Adrenal gland (tissue), 5 donors: ENCODE measurements around the gene PTBP3.

Experiments
- CTCF ChIP-seq, 6 experiments: fragments of 450-650 bp in 4 of 6; fragments of 200-600 bp in 2 of 6; sonication (generic) in 1 of 6; IDR thresholded peaks; 1 replicate in 5 of 6; 2 replicates in 1 of 6; pipeline versions ENCODE4 v1.5.1 to v1.8.0; 2016 to 2021; ENCODE audit warnings: antibody characterized with exemption in 6 of 6, mild to moderate bottlenecking in 2 of 6, moderate library complexity in 1 of 6
- POLR2A ChIP-seq, 2 donors: fragments of 450-650 bp; IDR thresholded peaks; one replicate each; pipeline ENCODE4 v1.6.1; 2017; ENCODE audit warnings: antibody characterized with exemption in 2 of 2, mild to moderate bottlenecking in 2 of 2, moderate library complexity in 1 of 2
- donor health status: DM: no; HTN: no; CAD: no.

DNA sequence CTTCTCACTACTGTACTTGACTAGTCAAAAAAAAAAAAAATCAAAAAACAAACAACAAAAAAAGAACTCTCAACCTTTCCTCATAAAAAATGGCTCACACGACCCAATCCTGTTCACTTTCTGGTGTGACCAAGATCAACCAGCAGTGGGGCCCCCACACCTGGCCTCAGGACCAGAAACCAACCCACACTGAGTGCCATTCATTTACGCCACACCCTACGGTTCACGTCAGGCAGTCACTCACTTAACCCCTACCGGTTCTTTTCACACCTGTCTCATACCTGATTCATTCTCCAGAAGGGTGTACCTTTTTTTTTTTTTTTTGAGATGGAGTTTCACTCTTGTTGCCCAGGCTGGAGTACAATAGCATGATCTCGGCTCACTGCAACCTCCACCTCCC is 164.1 kb downstream of the PTBP3 start:
- TF ChIP-seq CTCF (IDR thresholded peaks at IDR 0.05) (no peak), POLR2A (IDR thresholded peaks at IDR 0.05) (no peak)
